HG03108 (cell line): Measurements from ENCODE around the gene CEP83.

Experiments used
- ATAC-seq: cut with Tn5 transposase; IDR thresholded peaks from one replicate; pipeline ENCODE4 v1.9.1; 2021; ENCODE audit warnings: moderate library complexity; ENCODE audit not compliant: unreplicated experiment

CEP83 gene

DNA sequence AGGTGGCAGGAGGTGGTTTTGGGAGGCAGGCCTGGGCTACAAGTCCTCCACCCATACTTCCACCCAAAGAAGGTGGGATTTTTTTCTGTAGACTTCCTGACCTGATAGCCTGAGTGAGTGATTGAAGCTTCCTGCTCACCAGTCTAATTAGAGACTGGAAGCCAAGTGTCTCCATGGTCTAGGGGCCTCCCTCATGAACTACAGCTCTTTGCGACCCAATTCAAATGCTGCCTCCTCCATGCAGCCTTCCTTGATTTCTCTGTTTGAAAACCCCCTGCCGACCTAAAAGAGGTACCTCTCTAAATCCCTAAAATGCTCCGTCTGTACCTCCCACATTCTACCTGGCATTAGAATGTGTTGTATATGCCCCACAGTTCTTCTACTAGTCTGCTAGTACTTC lies 186.4 kb downstream of the CEP83 start:
- ATAC-seq = no peak

DNA sequence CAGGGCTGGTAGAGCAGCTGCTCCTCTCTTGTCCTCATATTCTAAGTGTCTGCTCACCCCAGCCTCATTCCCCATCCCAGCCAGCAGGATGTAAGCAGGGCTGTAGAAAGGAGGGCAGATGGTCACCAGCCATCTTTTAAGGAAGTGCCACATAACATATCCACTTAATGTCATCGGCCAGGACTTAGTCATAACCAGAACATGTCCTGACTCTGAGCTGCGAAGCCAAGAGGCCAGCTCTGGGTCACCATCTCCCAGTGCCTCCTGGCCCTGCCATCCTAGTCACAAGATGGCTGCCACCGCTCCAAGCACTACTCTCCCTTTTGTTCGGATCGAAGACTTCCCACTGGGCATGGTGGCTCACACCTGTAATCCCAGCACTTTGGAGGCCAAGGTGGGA lies 187.4 kb downstream of the CEP83 start:
- ATAC-seq = no peak

DNA sequence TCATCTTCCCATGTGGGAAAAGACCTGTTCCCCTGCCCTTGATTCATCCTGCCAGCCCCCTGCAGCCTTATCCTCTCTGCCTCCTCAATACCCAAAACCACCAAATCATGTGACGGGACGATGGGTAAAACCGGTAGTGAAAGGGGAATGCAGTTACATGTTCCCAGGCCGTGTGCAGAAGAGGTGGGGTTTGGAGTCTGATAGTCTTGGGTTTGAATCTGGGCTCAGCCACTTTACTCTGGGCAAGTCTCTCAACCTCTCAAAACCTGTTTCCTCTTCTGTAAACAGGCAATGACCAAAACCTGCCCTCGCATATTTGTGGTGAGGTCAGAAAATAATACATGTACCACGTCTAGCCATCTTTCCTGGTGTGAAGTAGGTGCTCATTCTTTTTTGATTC lies 188.3 kb downstream of the CEP83 start:
- no peak for ATAC-seq

DNA sequence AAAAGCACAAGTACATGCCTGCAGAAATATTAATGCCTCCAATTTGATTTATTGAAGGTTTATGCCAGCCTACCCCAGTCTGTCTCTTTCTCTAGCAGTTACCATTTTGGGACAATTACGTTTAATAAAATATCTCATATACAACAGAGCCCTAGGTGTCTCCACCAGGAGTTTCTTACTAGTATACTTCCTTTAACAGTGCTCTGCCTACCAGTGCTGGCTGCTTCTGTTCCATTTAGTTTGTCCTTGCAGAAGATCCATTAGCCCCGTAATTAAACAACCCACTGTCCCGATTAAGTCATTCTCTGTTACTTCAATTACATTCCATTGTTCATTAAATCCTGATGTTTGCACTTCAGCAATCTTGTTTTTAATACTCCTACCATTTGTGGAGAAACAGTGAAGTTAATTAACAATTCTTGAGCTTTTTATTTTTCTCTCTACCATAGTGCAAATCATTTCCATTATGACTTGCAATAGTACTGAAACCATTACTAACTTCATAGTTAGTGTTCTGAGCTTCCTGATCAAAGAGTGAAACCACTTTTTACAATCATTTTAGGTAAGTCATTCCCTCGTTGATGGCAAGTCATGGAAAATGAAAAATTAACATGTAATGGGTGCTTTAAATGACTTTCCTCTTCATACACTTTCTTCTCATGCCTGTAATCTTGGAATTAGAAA lies 190.2 kb downstream of the CEP83 start:
- ATAC-seq = no peak

DNA sequence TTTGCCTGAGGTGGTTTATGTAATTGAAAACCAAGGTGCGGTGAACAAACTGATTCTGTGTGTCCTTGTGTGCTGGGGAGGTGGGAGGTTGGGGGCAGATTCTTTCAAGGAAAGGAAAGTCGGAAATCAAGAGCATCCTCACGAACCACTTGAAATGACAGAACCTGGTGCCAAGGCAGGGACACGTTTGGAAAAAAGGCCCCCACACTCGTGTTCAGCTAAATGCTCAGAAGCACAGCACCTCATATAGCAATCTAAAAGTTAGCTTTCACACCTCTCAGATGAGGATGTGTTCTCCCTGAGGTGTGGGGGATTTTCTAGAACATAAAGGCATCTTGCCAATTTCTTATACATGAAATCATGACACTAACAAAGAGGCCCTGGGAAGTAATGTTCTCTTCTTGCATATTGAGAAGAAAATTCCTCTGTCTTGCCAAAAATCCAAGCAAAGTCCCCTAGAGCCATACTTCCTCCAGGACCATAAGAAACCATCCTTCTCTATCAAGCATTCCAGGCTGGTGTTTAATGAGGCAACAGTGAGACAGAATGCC lies 191.7 kb downstream of the CEP83 start:
- ATAC-seq = no peak

DNA sequence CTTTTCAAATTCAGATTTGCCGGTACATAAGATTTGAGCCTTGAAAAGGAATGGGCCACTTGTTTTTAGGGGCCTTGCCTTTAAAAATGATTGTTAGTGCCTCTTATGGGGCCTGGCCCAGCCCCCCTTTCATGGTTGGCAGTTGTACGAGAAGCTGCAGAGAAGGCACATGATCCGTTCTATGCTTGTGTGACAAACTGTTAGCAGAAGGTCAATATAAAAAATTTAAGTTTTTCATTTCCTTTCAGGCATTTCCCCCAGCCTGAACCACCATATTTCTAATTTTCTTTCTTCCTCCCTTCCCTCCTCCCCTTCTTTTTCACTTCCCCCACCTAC lies 192.2 kb downstream of the CEP83 start:
- ATAC-seq = no peak

DNA sequence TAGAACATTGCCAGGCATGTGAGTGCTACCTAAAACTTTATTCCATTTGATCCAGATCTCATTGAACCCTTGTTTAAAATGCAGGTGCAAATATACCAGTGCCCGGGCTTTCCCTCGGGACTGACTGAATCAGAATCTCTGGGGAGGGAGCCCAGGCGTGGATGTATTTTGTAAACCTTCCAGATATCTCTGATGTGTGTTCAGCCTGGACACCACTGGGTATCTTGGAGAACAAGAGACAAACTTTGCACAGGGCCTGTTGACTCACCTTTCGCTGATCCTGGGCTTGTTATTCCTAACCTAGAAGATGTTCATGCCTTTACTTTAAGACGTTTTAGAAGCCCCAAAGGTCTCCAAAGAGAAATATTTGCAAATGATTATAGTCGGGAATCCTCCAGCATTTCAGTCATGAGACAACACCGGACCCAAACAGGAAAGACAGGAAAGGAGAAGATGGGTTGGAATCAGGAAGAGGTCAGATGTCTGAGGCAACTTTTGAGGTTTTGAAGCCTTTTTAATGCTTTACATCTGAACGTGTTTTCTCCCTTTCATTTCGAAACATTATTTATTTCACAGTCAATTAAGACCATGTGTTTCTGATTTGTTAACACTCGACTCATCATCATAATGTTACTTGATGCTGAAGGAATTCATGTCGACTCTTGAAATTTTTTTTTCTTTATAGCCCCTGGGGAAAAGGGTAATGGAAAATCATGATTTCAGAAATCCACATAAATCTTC lies 192.7 kb downstream of the CEP83 start:
- ATAC-seq = no peak

DNA sequence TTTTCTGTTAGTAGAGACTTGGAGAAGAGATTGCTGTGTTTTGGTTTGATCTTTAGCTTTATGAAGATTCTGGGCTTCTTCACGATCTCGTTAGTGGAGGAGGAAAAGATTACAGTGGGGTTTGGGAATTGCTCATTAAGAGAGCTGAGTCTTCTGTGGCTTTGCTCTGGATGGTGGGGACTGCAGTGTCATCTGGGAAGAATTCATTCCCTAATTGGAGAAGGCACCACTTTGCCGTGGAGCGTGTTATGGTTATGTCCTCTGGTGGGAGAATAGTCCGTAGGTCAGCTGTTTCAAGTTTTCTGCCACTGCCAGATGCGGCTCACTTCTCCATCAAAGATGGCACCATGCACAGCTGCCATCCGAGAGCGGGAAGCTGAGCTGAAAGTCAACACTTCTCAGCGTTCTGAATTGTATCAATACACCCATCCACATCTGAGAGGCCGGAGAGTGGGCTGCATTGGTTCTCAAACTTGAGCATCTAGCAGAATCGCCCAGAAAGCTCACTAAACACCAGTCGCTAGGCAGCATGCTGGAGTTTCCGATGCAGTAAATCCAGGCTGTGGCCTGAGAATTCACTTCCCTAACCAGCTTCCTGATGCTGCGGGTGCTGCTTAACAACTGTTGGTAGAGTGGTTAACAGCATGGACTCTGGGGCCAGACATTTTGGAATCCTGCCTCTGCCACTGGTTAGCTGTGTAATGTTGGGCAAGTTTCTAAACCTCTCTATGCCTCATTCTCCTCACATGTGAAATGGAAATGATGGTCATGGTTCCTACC lies 193.5 kb downstream of the CEP83 start:
- no peak for ATAC-seq

DNA sequence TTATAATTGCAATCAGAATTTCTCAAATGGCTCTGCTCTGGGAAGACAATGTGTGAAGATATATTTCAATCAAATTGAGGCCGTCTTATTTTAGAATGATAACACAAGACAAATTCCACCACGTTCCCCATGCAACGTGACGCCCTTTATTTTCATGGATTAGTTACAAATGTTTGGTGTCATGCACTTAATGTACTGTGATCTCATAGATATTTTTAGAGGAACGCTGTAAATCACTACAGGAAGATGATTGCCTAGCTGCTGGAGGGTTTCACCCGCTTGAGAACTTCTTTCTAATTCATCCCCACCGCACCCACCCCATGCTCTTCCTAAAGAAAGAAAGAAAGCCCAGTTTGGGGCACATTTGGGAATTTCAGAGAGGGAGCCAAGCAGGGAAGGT lies 194.1 kb downstream of the CEP83 start:
- no peak for ATAC-seq

DNA sequence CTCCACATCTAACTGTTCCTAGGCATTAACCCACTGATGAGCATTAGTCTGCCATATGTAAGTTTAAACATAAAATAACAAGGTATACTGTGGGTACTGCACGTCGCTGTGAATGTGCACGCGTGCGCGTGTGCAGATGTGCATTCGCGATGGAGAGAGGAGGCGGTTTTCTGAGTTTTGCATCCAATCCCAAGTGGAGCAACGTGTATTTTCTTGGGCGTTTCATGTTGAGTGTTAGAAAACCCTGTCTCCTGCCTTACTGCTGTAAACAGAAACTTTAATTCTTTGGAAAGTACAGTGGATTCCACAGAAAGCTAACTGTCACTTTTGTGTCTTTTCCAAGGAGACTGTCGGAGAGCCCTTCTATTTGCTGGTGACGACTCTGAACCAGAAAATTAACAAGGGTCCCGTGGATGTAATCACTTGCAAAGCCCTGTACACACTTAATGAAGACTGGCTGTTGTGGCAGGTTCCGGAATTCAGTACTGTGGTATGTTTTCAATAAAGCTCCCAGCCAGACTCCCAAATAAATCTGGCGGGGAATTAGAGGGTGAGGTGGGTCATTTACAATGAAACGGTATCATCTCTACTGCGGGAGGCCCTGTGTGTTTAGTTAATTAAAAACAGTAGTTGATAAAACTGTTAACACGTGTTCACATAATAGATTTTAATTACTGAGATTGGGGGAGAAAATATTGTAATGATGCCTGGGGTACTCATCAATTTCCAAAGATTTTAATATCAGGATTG lies 194.8 kb downstream of the CEP83 start:
- no peak for ATAC-seq

DNA sequence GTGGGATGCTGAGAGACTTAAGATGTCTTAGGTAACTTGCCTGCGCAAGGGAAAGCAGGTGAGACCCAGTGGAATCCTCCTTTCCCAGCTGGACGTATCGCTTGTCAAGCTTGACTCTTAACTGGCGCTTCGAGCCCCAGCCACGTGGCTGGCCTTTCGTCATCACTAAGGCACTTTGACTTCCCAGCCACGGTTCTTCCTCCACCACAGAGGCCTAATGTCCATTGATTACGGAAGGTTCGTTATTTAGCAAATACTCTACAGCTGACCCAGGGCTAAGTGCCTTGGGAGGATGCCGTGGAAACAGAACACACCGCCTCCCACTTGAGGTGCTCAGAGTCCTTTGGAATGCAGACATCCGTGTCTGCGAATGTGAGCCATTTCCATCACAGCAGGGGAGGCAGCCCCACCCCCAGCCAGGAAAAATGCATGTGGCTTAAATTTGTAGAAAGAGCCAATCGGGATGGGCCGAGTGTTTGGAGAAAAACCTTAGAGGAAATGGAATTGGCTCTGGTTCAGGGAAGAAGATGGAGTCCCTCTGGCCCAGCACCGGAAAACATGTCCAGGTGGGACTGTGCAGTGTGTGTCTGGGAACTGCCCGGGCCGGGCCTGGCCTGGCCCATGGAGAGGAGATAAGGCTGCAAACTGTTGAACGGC lies 195.6 kb downstream of the CEP83 start:
- no peak for ATAC-seq

DNA sequence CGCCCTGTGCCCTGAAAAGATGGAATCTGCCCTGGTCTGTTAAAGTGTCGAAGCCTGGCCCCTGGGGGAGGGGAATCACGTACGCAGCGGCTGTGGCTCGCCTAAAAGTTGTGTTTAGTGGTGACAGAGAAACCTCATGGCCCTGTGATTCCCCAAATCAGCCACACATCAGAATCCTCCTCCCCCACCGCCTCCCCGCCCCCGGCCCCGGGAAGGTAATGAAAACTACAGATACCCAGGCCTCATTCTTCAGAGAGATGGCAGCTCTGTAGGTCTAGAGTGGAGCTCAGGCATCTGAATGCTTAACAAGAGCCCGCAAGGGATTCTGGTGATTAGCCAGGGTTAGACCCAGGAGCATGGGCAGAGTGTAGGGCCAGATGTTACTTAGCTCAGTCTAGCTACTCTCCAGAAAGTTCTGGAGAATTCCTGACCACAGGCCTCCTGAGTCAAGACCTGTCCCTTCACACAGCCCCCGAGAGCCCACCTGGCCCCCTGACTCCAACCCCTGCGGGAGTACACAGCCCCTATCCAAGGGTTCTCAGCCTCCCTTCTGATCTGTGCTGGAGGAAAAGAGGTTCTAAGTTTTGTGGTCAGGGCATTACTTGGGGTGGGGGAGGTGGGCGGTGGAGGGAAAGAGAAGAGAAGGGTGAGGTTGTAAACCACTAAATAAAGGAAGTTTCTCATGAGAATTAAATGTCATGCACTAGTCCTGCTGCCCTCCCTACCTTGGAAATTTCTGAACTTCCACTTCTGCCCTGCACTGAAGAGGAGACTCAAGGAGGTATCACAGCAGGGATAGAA lies 196.5 kb downstream of the CEP83 start:
- peak; percentile 31 for ATAC-seq

DNA sequence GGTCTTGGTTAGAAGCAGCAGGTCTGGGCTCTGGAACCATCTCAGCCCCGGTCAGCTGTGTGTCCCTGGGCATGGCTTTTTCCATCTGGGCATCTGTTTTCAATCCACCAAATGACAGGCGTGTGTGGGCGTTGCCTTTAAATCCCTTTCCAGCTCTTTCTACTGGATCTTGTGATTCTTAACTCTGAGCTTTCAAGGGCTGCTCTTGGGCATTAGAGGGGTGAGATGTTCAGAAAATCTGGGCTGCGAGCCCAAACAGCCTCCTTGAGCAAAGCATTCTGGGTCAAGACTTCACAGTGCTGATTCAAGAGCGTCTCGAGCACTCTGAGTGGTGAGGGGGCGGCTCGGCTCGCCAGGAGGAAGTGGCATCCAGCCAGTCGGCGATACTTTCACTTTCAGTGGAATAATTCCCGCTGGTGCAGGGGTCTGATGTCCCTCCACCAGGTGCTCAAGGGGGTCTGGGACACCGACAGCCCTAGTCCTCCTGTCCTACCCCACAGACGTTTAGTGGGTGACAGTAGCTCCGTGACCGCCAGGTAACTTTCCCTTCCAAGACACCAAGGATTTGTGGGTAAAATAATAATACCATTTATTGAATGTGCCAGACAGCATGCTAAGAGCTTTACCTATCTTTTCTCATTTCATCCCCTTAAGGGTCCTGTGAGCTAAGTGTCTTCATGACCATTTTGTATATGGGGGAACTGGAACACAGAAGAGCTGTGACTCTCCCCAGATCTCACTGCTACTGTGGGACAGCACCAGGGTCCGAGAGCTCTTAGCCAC lies 197.2 kb downstream of the CEP83 start:
- ATAC-seq = peak; percentile 34

DNA sequence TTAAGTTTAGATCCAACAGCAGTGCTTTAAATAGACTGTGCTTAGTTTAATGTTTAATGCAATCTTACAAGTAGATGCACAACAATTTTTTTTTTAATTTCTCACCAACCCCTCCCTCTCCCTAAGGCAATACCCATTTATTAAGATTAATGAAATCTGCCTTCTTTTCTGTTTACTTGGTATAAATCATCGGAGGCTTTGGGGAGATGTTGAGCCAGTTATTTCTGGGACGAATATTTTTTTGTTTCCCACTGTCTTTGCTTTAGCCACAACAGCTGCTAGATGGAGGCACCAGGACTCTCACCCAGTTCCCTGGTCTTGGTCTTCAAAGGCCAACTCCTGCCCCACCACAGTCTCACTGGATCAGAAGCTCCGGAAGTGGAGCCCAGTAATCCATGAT lies 197.9 kb downstream of the CEP83 start:
- ATAC-seq = no peak

DNA sequence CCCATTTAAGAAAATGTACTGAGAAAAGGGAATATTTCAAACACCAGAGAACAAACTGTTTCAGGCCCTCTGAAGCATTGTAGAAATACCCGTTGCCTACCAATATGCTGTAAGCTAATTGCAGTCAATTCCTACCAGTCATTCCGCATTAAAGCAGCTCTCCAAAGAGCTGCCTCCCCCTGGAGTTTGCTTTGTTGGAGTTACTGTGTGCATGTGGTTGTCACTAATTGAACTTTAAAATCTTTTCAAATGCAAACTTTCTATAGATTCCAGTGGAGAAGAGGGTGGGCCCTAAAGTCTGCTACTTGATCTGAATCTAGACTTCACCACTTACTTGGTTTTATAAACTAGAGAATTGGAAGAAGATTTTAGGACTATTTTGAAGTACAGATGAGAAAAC lies 198.5 kb downstream of the CEP83 start:
- no peak for ATAC-seq

DNA sequence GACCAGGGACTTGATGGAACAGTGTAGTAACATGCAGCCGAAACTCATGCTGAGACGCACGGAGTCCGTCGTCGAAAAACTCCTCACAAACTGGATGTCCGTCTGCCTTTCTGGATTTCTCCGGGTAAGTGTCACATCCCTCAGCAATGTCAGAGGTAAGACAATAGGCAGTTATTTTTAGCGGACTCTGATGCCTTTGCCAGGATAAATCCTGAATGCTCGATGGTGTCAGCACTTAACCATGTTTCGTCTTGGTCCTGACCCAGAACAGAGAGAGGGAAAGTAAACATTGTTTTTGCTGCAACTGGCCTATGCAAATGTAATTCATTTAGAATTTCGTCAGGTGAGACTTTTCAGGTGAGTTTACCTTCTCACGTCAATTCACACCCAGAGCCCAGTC lies 198.9 kb downstream of the CEP83 start:
- ATAC-seq = no peak

DNA sequence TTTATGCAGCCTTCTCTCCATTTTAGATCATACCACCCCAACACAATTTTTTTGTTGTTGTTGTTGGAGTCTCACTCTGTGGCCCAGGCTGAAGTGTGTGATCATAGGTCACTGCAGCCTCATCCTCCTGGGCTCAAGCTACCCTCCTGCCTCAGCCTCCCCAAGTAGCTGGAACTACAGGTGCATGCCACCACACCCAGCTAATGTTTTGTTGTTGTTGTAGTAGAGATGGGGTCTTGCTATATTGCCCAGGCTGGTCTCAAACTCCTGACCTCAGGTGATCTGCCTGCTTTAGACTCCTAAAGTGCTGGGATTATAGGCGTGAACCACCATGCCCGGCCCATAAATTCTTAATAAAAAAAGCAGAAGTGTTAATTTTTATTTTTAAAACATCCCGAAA lies 199.7 kb downstream of the CEP83 start:
- ATAC-seq = no peak

DNA sequence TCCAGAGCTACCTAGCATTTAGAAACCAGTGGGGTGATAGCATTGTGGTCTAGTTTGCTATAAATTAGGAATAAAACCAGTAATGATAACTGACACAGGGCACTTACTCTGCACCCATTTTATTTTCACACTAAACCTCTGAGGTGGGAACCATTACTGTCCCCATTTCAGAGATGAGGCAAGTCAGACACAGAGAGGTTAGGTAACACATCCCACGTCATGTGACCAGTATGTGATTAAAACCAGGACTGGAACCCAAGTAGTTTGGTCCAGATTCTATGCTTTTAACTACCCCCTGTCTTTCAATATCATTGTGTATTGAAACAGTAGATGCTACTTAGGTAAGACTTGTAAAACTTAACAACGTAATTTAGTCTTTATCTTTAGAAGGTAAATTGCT lies 201.1 kb downstream of the CEP83 start:
- peak; percentile 52 for ATAC-seq
